Stimulated activated CD4-positive, alpha-beta T cell treated with anti-CD3 and anti-CD28 coated beads, Interleukin-12 subunit alpha, Interleukin-12 subunit beta, amount 100 ng/mL, for 4 hours (primary cell): ENCODE results near the gene SLC43A3.
"Not testable (repeated sequence)": the region's sequence is repeated elsewhere in the genome, so short reads cannot be mapped to it uniquely, and the experiment has no call there.

Source experiments
- DNase-seq: peaks from one replicate; pipeline ENCODE4 v3.0.0-alpha.2; 2020

SLC43A3 gene

DNA sequence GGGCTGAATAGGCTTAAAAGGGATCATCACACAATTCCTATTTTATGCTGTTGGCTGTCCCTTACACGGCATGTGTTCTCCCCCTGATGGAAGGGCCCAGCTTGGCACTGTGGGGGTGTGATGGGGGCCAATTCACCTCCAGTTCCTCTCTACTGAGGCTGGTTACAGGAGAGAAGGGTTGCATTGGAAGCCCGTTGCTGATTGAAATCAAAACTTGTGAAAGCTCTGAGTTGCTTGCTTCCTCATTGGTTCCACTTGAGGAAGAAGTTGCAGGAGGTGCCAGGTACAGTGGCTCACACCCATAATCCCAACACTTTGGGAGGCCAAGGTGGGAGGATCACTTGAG lies 23.1 kb downstream of the SLC43A3 start:
- no peak for DNase-seq

DNA sequence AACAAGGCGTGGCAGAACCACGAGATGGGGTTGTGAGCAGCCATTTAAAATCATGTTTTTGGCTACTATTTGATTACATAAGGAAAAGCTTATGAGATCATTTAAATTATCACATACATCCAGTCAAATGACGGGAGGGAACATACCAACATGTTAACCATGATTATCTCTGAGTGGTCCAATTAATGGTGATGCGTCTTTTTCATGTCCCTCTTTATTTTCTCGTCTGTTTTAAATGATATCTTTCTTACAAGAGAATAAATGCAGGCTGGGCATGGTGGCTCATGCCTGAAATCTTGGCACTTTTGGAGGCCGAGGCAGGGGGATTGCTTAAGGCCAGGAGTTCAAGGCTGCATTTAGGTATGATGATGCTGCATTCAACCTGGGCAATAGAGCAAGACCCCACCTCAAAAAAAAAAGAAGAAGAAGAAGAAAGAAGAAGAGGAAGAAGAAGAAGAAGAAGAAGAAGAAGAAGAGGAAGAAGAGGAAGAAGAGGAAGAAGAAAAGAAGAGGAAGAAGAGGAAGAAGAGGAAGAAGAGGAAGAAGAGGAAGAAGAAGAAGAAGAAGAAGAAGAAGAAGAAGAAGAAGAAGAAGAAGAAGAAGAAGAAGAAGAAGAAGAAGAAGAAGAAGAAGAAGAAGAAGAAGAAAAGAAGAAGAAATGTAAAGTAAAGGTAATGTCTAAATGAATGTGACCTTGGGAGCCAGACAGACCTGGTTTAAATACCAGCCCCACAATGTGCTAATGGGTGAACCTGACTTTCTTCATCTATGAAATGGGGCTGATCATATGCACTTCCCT lies 23.7 kb downstream of the SLC43A3 start:
- not testable (repeated sequence) for DNase-seq

DNA sequence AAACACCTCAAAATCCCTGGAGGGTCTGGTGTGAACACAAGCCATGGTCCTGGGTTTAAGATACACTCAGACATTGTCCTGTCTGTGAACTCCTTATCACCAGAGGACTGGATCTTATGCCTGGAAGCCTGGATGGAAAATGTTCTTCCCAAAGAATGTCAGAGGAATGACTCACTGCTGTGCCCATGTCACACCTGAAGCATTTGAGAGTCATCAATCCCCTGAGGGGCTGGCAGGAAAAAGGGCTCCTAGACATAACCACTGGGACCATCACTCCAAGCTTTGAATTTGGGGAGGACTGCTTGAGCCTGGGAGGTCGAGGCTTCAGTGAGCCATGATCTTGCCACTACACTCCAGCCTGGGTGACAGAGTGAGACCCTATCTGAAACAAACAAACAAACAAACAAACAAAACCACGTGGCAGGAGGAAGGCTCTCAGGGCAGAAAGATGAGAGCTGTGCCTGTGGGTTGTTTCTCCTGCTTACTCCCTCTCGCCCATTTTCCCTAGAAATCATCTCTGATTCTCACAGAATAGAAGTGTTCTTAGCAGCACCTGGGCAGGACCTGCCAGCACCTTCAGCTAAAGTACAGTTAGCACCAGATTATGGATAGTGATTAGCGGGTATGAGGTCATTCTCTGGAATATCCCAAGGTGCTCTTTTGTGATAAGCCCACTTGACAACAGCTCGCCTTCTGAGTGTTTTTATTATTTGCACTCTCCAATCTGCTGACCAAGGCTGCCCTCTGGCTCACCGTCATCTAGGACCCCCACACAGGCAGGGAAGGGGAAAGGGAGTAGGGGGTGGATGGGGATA lies 24.5 kb downstream of the SLC43A3 start:
- no peak for DNase-seq

- DNase-seq = no peak
These were observed 26.8 kb downstream of the SLC43A3 start for GRCh38 chr11:57399972-57400578.

- no peak for DNase-seq
These were observed 27.7 kb downstream of the SLC43A3 start for GRCh38 chr11:57399221-57399620.

DNA sequence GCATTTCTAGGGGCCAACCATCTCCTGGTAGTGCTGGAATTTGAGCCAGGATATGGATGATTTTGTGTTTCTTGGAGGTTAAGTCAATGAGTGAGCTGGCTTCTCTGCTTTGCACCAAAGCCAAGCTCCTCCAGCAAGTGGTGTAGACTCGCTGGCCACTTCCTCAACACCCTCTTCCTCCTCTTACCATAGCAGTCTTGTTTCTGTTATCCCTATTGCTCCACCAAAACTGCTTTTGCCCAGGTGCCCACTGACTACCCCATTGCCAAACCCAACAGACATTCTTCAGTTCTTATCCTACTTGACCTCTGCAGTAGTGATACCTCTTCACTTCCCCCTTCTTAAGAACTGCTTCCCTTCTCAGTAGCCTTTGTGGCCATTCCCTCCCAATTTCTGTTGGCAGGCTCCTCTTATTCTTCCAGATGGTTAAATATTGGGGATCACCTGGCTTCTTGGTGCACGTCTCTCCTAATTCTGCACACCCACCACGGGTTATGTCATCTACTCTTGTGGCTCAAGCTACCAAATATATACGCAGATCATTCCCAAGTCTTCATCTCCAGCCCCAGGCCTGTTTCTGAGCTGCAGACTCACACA lies 29.4 kb downstream of the SLC43A3 start:
- DNase-seq = no peak

DNA sequence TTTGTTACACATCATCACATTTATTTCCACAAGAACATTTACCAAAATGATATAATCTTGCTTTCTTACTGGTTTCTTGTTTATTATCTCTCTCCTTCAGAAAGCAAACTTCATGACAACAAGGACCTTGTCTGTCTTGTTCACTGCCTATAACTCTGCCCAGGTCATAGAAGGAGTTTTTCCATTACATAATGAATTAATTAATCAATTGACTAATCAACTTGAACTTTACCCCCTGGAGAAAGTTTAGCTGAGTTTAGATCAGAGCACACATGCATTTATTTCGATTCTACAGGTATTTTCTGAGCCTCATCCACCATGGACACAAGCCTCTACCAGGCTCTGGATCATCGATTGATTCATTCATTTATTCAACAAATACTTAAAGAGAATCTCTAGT lies 30.2 kb downstream of the SLC43A3 start:
- no peak for DNase-seq

GRCh38 chr11:57395905-57396623 lies 30.9 kb downstream of the SLC43A3 start:
- DNase-seq = no peak

DNA sequence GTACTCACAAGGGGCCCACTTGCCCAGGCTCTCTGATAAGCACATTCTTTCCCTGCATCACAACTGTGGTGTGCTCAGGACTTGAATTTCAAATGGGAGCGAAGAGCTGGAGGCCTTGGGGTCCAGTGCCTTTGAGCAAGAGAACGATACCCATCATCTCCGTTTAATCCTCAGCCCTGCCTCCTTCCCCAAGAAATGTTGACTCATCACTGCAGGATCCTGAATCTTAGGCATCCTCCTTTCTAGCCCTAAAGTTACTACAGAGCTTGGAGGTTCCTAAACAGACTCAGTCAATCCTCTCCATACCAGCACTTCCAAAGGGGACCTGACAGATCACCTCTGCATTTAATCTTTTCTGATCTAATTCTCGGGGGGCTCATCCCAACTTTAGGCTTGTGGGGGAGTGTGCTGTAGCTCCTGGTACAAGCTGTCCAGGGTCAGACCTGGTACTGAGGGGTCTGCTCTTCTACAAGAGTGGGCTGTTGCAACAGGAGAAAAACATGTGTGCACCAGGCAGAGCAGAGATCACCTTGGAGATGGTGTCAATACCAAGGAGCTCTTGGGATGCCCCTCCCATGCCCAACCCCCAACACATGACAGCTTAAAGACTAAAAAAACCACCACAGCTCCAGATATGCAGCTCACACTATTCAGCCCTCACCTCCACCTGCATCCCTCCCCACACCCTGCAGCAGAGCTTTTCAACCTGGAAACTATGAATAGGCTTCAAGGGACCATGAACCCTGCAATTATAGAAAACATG lies 32.5 kb downstream of the SLC43A3 start:
- no peak for DNase-seq

GRCh38 chr11:57392763-57393105 lies 34.2 kb downstream of the SLC43A3 start:
- DNase-seq = no peak

GRCh38 chr11:57392066-57392762 lies 34.7 kb downstream of the SLC43A3 start:
- DNase-seq = no peak

- no peak for DNase-seq
These were observed 35.4 kb downstream of the SLC43A3 start for GRCh38 chr11:57391539-57391938.

- no peak for DNase-seq
These were observed 35.8 kb downstream of the SLC43A3 start for GRCh38 chr11:57391111-57391510.

- no peak for DNase-seq
These were observed 36.4 kb downstream of the SLC43A3 start, which contains the start of gene PRG2 for GRCh38 chr11:57390535-57390934. Gene PRG2 (minus strand): TSS chr11:57390650. CDS start chr11:57389944, 706 bp downstream.

- no peak for DNase-seq
These were observed 39.5 kb downstream of the SLC43A3 start for GRCh38 chr11:57387289-57388030.

GRCh38 chr11:57386178-57386940 lies 40.6 kb downstream of the SLC43A3 start:
- DNase-seq = no peak

GRCh38 chr11:57380975-57381374 lies 45.9 kb downstream of the SLC43A3 start, which contains the start of gene PRG3:
Gene PRG3 (minus strand): TSS chr11:57381150. CDS start chr11:57380708, 442 bp downstream.
- DNase-seq = no peak

GRCh38 chr11:57379732-57380131 lies 47.2 kb downstream of the SLC43A3 start:
- no peak for DNase-seq

GRCh38 chr11:57378186-57378585 lies 48.7 kb downstream of the SLC43A3 start:
- no peak for DNase-seq

DNA sequence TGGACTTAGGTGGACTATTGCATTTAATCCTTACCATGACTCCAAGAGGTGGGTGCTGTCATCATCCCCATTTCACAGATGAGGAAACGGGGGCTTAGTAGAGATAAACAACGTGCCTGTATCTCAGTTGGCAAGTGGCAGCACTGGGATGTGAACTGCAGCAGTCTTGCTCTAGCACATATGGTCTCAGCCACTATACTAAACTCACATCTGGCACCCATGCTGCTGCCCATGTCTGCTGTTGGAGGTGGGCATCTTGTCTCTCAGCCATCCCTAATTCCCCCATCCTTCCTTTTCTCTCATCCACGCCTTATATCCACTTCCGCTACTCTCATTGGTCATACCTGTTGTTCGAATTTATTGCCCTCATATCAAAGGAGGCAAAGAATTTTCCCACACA lies 49.8 kb downstream of the SLC43A3 start:
- DNase-seq = no peak
